Body of pancreas (tissue), 4 donors: Measurements from ENCODE around the gene MTMR3. TPM values are rescaled to one million over a fixed set of nuclear protein-coding genes. Genes with fewer than 3 reads are reported as not detected.

ENCODE experiments used
- ATAC-seq: fragments of 150-250 bp; one replicate; pipeline ENCODE4 v1.9.1; 2016
- DNase-seq, 4 donors: peaks; one replicate each; pipeline ENCODE4 v3.0.0-alpha.2; 2019
- H3K27ac ChIP-seq, 4 donors: fragments of 200-600 bp; sonication (generic); 1 replicate in 3 of 4; 2 replicates in 1 of 4; pipeline versions ENCODE4 v1.5.1 to v1.6.1; 2016 to 2019; ENCODE audit warnings: mild to moderate bottlenecking in 1 of 4, mixed read lengths in 1 of 4, moderate library complexity in 1 of 4
- H3K27me3 ChIP-seq, 2 donors: fragments of 200-600 bp; sonication (generic); one replicate each; pipeline ENCODE4 v1.6.0; 2016; ENCODE audit warnings: mild to moderate bottlenecking in 1 of 2
- H3K36me3 ChIP-seq, 2 donors: fragments of 200-600 bp; sonication (generic); replicated peaks in 1 of 2; 2 replicates each; pipeline ENCODE4 v1.5.1; 2016; ENCODE audit warnings: low read depth in 2 of 2; ENCODE audit not compliant: insufficient read depth in 1 of 2
- H3K4me1 ChIP-seq: fragments of 200-600 bp; sonication (generic); one replicate; pipeline ENCODE4 v1.6.0; 2016
- H3K4me3 ChIP-seq, 2 donors: fragments of 200-600 bp; sonication (generic); 1 replicate in 1 of 2; 2 replicates in 1 of 2; pipeline ENCODE4 v1.5.1; 2016 to 2019
- H3K9me3 ChIP-seq, 3 donors: fragments of 200-600 bp; sonication (generic); 1 replicate in 2 of 3; 2 replicates in 1 of 3; pipeline ENCODE4 v1.5.1; 2016
- POLR2A ChIP-seq, 3 donors: fragments of 450-650 bp; IDR thresholded peaks; one replicate each; pipeline ENCODE4 v1.6.1; 2016; ENCODE audit warnings: antibody characterized with exemption in 3 of 3, mild to moderate bottlenecking in 2 of 3
- WGBS, 2 donors: methylation state at CpG; one replicate each; pipeline ENCODE4 v1.1.5; 2017; 5-methylcytosine and 5-hydroxymethylcytosine counted together
- intact Hi-C: fragments of 100-400 bp; cut with DNase I; formaldehyde crosslinking; loops from one replicate; pipeline ENCODE4 v1.15.1; 2023
- total RNA-seq, 2 donors: library from RNA; depleted of rRNA; stranded (reverse); fragments of >200 nt; gene quantifications; one replicate each; pipeline ENCODE4 v1.1.0, GENCODE V29; 2016
- TF ChIP-seq, protein P1 (sequence below), 7 experiments: fragments of 450-650 bp in 4 of 7; fragments of 200-600 bp in 3 of 7; sonication (generic) in 3 of 7; IDR thresholded peaks; one replicate each; pipeline ENCODE4 v1.5.1; 2016 to 2019; ENCODE audit warnings: antibody characterized with exemption in 7 of 7

MTMR3 gene
- total RNA-seq, 2 donors from 2014 or later: 37.9 to 46.7 TPM

DNA sequence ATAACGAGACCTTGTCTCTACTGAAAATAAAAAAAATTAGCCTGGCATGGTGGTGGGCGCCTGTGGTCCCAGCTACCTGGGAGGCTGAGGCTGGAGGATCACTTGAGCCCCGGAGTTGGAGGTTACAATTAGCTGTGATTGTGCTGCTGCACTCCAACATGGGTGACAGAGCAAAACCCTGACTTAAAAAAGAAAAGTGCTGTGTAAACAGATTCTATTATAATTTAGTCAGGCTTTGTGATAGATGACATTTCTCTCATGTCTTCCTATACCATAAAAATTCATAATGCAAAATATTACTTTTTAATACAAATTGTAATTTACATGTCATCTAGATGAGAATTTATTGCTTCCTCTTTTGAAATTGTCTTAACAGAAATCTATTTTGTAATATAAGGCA is 94.1 kb downstream of the MTMR3 start:
- intact Hi-C loops: no loop called here
- Histone ChIP-seq H3K36me3 (no peaks in the 10 kb centered on the region), H3K9me3 (no peaks in the 10 kb centered on the region), H3K4me3 (no peak overlapping the region), H3K4me1 (peaks cover 17% of the 10 kb centered on the region), H3K27ac (no peak overlapping the region), H3K27me3 (no peaks in the 10 kb centered on the region)
- WGBS, 2 donors: 91 to 93% methylated on average over 3 of the region's 3 CpGs
- ATAC-seq (no peak), DNase-seq (no peak)
- no peak for TF ChIP-seq POLR2A (IDR thresholded peaks at IDR 0.05)
- TF ChIP-seq, protein P1, sequence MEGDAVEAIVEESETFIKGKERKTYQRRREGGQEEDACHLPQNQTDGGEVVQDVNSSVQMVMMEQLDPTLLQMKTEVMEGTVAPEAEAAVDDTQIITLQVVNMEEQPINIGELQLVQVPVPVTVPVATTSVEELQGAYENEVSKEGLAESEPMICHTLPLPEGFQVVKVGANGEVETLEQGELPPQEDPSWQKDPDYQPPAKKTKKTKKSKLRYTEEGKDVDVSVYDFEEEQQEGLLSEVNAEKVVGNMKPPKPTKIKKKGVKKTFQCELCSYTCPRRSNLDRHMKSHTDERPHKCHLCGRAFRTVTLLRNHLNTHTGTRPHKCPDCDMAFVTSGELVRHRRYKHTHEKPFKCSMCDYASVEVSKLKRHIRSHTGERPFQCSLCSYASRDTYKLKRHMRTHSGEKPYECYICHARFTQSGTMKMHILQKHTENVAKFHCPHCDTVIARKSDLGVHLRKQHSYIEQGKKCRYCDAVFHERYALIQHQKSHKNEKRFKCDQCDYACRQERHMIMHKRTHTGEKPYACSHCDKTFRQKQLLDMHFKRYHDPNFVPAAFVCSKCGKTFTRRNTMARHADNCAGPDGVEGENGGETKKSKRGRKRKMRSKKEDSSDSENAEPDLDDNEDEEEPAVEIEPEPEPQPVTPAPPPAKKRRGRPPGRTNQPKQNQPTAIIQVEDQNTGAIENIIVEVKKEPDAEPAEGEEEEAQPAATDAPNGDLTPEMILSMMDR (IDR thresholded peaks at IDR 0.05): no peak

- WGBS, 2 donors: 62% methylated on average over 3 of the region's 3 CpGs
- no peak overlapping the region for H3K4me3 ChIP-seq
- no peak for ATAC-seq
Observed at GRCh38 chr22:29979777-29980321, 96.9 kb downstream of the MTMR3 start.

DNA sequence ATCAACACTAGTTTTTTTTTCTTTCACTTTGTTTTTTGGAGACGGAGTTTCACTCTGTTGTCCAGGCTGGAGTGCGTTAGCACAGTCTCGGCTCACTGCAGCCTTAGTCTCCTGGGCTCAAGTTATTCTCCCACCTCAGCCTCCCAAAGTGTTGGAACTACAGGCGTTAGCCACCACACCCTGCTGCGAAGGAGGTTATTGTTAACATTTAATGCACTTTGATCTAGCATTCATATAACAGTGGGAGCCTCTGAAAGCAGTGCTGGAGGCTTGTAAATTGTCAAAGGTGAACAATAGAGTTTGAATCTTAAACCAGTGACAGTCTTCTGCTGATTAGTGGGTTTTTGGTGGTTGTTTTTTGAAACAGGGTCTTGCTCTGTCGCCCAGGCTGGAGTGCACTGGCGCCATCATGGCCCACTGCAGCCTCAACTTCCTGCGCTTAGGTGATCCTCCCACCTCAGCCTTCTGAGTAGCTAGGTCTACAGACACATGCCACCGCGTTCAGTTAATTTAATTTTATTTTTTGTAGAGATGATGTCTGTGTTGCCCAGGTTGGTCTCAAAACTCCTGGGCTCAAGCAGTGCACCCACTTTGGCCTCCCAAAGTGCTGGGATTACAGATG is 100.4 kb downstream of the MTMR3 start:
- ATAC-seq (no peak), DNase-seq (no peak)
- Histone ChIP-seq H3K4me3 (no peak overlapping the region), H3K36me3 (no peaks in the 10 kb centered on the region), H3K9me3 (no peaks in the 10 kb centered on the region), H3K27me3 (no peaks in the 10 kb centered on the region), H3K4me1 (peaks cover 9% of the 10 kb centered on the region), H3K27ac (no peak overlapping the region)
- WGBS, 2 donors: 91 to 95% methylated on average over 10 of the region's 10 CpGs
- intact Hi-C loops: no loop called here
- TF ChIP-seq POLR2A (IDR thresholded peaks at IDR 0.05): no peak
- TF ChIP-seq, protein P1 (IDR thresholded peaks at IDR 0.05): no peak

More at GRCh38 chr22:29979777-29980321, 96.9 kb downstream of the MTMR3 start:
- TF ChIP-seq POLR2A (IDR thresholded peaks at IDR 0.05): no peak
- TF ChIP-seq, protein P1 (IDR thresholded peaks at IDR 0.05): no peak
- peaks cover 9% of the 10 kb centered on the region for H3K4me1 ChIP-seq
- H3K27ac ChIP-seq: peak overlapping the region in 3 of 4 donors; percentile 4 to 58 (median 11)
- no peak for DNase-seq
- no peaks in the 10 kb centered on the region for H3K9me3 ChIP-seq
- no peaks in the 10 kb centered on the region for H3K36me3 ChIP-seq
- intact Hi-C loops: no loop called here
- H3K27me3 ChIP-seq: no peaks in the 10 kb centered on the region

DNA sequence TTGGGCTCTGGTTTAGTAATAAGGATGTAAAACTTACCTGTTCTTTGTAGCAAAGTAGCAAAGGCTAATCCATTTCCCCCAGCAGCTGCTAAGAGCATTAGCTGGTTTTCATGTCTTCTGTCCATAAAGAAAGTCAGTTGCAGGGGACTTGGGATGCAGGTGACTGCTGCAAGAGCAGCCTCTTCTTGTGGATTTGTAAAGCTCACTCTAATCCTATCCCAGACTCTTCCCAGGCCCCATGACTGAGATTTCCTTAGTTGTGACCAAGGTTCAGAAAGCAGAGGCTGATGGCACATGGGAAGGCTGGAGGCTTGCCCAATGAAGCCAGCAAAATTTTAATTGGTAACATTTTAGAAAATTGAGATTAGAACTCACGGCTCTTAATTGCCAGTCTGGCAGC is 102.9 kb downstream of the MTMR3 start:
- Histone ChIP-seq H3K36me3 (peaks cover 0 to 4% of the 10 kb centered on the region in 2 donors), H3K27ac (no peak overlapping the region), H3K4me1 (no peaks in the 10 kb centered on the region), H3K4me3 (no peak overlapping the region), H3K27me3 (no peaks in the 10 kb centered on the region), H3K9me3 (no peaks in the 10 kb centered on the region)
- TF ChIP-seq POLR2A (IDR thresholded peaks at IDR 0.05): no peak
- TF ChIP-seq, protein P1 (IDR thresholded peaks at IDR 0.05): no peak
- no peak for ATAC-seq
- 39 to 53% methylated on average over 1 of the region's 1 CpG for WGBS, 2 donors
- intact Hi-C loops: no loop called here
- DNase-seq: no peak

DNA sequence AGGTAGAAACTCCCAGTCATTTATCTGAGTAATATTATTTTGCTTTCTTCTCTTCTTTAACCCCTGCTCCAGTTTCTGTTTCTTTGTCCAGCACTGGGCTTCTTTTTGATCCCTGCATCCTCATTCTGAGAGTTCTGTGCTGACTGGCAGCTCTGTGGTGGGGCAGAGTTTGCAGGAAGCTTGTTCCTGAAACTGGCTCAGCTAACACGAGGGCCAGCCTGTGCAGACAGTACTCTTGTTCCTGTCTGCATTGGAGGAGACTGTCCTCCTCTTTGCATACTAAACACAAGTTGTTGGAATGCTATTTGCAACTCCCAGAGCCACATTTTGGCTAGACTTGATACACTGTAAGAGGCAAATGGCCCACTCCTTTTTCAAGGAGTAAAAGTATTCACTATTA is 104.2 kb downstream of the MTMR3 start:
- intact Hi-C loops: no loop called here
- no peak overlapping the region for H3K4me3 ChIP-seq
- ATAC-seq: no peak

More for the DNA sequence above, 104.2 kb downstream of the MTMR3 start:
- peaks cover 0 to 4% of the 10 kb centered on the region in 2 donors for H3K36me3 ChIP-seq
- H3K9me3 ChIP-seq: no peaks in the 10 kb centered on the region
- 31 to 38% methylated on average over 1 of the region's 1 CpG for WGBS, 2 donors
- no peak overlapping the region for H3K27ac ChIP-seq
- no peaks in the 10 kb centered on the region for H3K27me3 ChIP-seq
- no peaks in the 10 kb centered on the region for H3K4me1 ChIP-seq
- DNase-seq: no peak
- TF ChIP-seq POLR2A (IDR thresholded peaks at IDR 0.05): no peak
- TF ChIP-seq, protein P1 (IDR thresholded peaks at IDR 0.05): no peak
